HG02970 (cell line): ENCODE results near the gene SERPINA1.
"Not testable (repeated sequence)": the region's sequence is repeated elsewhere in the genome, so short reads cannot be mapped to it uniquely, and the experiment has no call there.

Experiments
- ATAC-seq: cut with Tn5 transposase; IDR thresholded peaks from one replicate; pipeline ENCODE4 v1.9.1; 2021; ENCODE audit warnings: mild to moderate bottlenecking, moderate library complexity, moderate number of reproducible peaks; ENCODE audit not compliant: unreplicated experiment, low FRiP score

Gene SERPINA1

GRCh38 chr14:94354190-94354589, 34.2 kb downstream of the SERPINA1 start:
- ATAC-seq, result not testable (repeated sequence)

GRCh38 chr14:94349276-94349675, 39.1 kb downstream of the SERPINA1 start:
- ATAC-seq, result no peak

GRCh38 chr14:94348836-94349235, 39.6 kb downstream of the SERPINA1 start:
- ATAC-seq, result no peak

GRCh38 chr14:94346841-94347240, 41.6 kb downstream of the SERPINA1 start:
- no peak for ATAC-seq

GRCh38 chr14:94346065-94346786, 42.2 kb downstream of the SERPINA1 start:
- ATAC-seq, result peak; percentile 75

DNA sequence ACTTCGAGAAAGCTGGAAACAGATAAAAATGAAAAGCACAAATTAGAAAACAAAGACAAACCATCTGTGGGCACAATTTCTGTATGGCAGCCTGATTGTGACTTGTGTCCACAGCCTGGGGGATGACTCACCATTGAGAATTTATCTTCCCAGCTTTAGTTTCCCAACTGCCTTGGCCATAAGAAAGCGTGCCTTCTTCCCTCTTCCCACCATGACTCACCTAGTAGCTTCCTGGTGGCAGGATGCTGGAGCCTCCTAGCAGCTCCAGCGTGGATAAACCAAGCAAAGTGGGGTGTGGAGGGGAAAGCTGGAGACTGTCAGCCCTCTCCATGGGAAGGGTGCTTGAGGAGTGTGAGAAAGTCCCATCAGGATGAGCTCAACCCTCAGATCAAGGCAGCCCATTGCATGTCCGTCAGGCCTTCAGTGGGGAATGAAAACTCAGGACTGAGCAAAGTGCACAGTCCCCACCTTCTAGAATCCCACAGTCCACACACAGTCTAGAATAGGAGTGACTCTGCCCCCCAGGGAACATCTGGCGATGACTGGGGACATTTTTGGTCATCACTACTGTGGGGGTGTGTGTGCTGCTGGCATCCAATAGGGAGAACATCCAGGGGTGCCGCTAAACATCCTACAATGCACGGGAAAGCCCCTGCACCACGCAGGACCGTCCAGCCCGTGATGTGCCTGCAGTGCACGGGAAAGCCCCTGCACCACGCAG, 42.9 kb downstream of the SERPINA1 start:
- ATAC-seq, result no peak

DNA sequence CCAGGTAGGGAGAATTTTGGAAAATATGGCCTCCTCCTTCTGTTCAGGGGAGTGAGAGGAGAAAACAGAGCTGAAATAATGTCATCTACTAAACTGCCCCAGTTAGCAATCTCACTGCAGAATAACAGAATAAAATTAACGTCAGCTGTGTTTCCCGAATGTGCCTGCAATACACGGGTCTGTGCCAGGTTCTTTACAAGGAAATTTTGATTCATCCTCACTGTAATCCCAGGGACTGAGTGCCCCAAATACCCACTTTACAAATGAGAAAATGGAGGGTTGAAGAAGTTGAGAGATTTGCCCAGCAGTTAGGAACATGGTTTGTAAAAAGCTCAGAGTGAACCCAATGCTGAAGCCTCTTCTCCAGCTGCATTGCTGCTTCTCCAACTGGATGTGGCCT, 44.0 kb downstream of the SERPINA1 start:
- ATAC-seq, result no peak

- ATAC-seq, result no peak
These were observed 45.0 kb downstream of the SERPINA1 start for GRCh38 chr14:94343238-94344005.

DNA sequence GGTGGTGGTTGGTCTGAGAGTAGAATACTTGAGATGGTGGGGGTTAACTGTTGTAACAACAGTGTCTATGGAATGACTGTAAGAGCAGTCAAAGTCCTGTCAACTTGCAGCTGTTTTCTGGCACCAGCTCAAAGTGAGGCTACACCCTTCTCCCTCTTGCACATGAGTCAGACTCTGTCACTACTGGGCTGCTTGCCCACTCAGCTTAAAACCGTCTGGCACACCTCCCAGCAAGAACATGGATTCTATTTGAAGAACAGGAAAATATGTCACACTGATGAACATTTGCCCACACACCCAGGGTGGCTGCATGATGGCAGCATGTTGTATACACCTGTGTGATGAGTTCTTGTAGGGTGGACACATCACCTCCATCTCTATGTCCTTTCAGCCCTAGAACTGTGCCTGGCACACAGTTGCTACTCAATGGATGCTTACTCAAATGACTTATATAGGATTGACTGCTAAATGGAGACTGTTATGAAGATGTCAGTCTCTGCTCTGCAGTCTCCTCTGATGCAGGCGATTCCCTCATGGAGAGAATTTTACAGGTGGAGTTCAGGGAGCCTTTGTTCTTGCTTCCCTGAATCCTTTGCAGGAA, 46.0 kb downstream of the SERPINA1 start:
- ATAC-seq, result no peak

- no peak for ATAC-seq
These were observed 46.6 kb downstream of the SERPINA1 start for GRCh38 chr14:94341656-94342333.

DNA sequence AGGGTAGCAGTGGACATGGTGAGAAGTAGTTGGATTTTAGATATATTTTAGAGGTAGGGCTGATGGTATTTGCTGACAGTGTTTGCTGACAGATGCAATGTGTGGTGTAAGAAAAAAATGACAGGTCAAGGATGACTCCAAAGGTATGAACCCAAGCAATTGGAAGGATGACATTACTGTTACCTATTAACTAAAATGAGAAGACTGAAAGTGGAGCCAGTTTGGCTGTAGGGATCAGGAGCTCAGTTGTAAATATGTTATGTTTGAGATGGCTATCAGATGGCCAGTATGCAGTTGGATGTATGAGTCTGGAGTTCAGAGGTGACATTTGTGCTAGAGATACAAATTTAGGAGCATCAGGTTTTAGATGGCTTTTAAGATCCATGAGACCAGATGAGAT, 47.9 kb downstream of the SERPINA1 start:
- no peak for ATAC-seq

- ATAC-seq, result no peak
These were observed 50.4 kb downstream of the SERPINA1 start for GRCh38 chr14:94338023-94338422.

DNA sequence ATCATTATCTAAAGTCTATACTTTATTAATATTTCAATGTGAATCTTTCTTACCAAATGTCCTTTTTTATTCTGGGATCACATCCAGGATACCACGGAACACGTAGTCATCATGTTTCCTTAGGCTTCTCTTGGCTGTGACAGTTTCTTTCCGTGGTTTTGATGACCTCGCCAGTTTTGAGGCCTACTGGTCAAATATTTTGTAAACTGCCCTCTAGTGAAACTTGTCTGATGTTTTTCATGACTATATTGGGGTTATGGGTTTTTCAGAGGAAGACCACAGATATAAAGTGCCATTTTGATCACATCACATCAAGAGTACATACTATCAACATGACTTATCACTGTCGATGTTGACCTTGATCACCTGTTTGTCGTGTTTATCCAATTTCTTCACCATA, 51.1 kb downstream of the SERPINA1 start:
- no peak for ATAC-seq

DNA sequence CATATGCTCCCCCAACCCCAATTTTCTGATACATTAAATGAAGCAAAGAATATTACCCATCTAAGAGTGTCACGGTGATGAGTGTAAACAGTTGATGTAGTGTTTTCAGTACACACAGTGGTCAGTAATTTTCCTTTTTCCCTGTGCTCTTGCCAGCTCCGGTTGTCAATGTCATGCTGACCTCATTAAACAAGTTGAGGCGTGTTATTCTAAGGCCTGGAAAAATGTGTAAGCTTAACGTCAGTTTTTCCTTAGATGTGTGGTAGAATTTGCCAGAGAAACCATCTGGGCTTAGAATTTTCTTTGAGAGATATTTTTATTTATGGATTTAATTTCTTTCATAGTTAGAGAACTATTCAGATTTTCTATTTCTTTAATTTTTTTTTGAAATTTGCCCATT, 53.5 kb downstream of the SERPINA1 start:
- no peak for ATAC-seq

GRCh38 chr14:94332587-94332986, 55.8 kb downstream of the SERPINA1 start:
- no peak for ATAC-seq

- ATAC-seq, result no peak
These were observed 56.3 kb downstream of the SERPINA1 start for GRCh38 chr14:94332063-94332583.

- ATAC-seq, result no peak
These were observed 56.9 kb downstream of the SERPINA1 start for GRCh38 chr14:94331462-94331861.

- no peak for ATAC-seq
These were observed 57.5 kb downstream of the SERPINA1 start for GRCh38 chr14:94330857-94331256.

DNA sequence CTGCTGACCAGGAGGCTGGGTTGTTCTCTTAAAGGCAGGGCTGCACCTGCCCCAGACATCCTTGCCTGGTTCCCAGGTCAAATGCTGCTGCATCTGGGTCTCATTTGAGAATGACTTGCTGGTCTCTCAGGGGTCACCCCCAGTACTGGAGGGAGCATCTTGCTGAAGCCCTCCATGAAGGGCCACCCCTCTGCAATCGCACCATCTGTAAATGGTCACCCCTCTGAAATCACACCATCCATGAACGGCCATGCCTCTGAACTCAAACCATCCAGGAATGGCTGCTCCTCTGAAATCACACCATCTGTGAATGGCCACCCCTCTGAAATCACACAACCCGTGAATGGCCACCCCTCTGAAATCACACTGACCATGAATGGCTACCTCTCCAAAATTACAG, 58.0 kb downstream of the SERPINA1 start:
- no peak for ATAC-seq

DNA sequence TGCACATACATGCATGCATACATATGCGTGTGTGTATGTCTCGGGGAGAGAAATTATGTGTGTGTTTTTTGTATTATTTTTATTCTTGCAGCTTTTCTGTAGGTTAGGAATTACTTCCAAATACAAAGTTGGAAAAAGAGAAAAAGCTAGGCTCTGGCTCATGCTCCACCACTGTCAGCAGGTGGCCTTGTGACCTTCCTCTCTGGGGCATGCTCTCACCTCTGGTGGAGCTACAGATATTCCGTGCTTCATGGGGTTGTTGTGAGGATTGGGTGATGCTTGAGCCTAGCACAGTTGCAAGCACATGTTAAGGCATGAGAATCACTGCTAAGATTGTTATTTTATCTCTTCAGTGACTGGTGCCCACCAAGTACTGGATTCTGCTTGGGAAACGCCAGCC, 58.5 kb downstream of the SERPINA1 start:
- ATAC-seq, result no peak
